HCT116 (cell line): ENCODE measurements around the gene MCEMP1. TPM values are rescaled to one million over a fixed set of nuclear protein-coding genes. Genes with fewer than 3 reads are reported as not detected.

ENCODE experiments used
- ATAC-seq: fragments of 200-7000 bp; cut with Tn5 transposase; 2 replicates; pipeline ENCODE4 v1.9.1; 2020; ENCODE audit warnings: mild to moderate bottlenecking, moderate library complexity
- BruUV-seq: library from RNA; stranded (reverse); fragments of 400-500 nt; replicated peaks from 2 replicates; lab custom pipeline; 2021; lab: Mats Ljungman, UMichigan
- CTCF ChIA-PET: fragments of 300-600 bp; sonication (Branson Sonifier 250); formaldehyde crosslinking; loops from one replicate; lab custom pipeline; 2021; ENCODE audit warnings: antibody characterized with exemption; lab: Charles Lee
- POLR2A ChIA-PET: fragments of 300-600, 350-600 bp; sonication (Branson Sonifier 250); formaldehyde crosslinking; loops from one replicate; lab custom pipeline; 2021; ENCODE audit warnings: antibody characterized with exemption; lab: Charles Lee
- RAD21 ChIA-PET, 2 experiments: fragments of 300-600 bp; sonication (Branson Sonifier 250); formaldehyde crosslinking; loops; one replicate each; lab custom pipeline; 2023; ENCODE audit warnings: low total read pairs in 2 of 2; ENCODE audit not compliant: uncharacterized antibody in 2 of 2, unreplicated experiment in 2 of 2, low non-redundant PET in 1 of 2; lab: Charles Lee
- DNase-seq: peaks from one replicate; pipeline ENCODE4 v3.0.0-alpha.2; 2010; ENCODE audit warnings: low read depth, low spot score
- H2AFZ ChIP-seq: fragments of 200-600 bp; shearing (Covaris generic), sonication (generic); 2 replicates; pipeline ENCODE4 v1.6.1; 2017; ENCODE audit warnings: low read depth, mixed run types, mixed read lengths, antibody characterized with exemption, low read length; ENCODE audit not compliant: poor library complexity, severe bottlenecking
- H3K27ac ChIP-seq: 2 replicates; pipeline ENCODE4 v1.5.1; 2012; ENCODE audit warnings: low read depth, low read length
- H3K27me3 ChIP-seq: fragments of 200-600 bp; sonication (generic); 2 replicates; pipeline ENCODE4 v1.6.1; 2016; ENCODE audit warnings: mixed run types, low read length, mixed read lengths; ENCODE audit not compliant: insufficient read depth
- H3K36me3 ChIP-seq, 2 experiments: fragments of 200-500 bp in 1 of 2; fragments of 200-600 bp in 1 of 2; sonication (Bioruptor generic) in 1 of 2; sonication (generic) in 1 of 2; 2 replicates each; pipeline versions ENCODE4 v1.5.1 to v1.6.1; 2014 to 2016; ENCODE audit warnings: low read length in 2 of 2, inconsistent platforms in 1 of 2, mixed read lengths in 1 of 2, mixed run types in 1 of 2; ENCODE audit not compliant: insufficient read depth in 2 of 2, control insufficient read depth in 1 of 2
- H3K4me1 ChIP-seq, 2 experiments: fragments of 200-600 bp in 1 of 2; sonication (generic) in 1 of 2; 2 replicates each; pipeline versions ENCODE4 v1.5.1 to v1.6.1; 2012 to 2017; ENCODE audit warnings: low read length in 2 of 2, inconsistent platforms in 1 of 2, mild to moderate bottlenecking in 1 of 2, mixed read lengths in 1 of 2, mixed run types in 1 of 2, moderate library complexity in 1 of 2; ENCODE audit not compliant: insufficient read depth in 2 of 2, control insufficient read depth in 1 of 2
- H3K4me2 ChIP-seq: fragments of 200-600 bp; sonication (generic); 2 replicates; pipeline ENCODE4 v1.6.1; 2017; ENCODE audit warnings: mixed run types, low read length, mixed read lengths
- H3K4me3 ChIP-seq, 2 experiments: fragments of 200-600 bp in 1 of 2; sonication (generic) in 1 of 2; replicated peaks in 1 of 2; 2 replicates each; pipeline ENCODE4 v1.5.1; 2011 to 2016; ENCODE audit warnings: low read length in 2 of 2, control low read depth in 1 of 2, low read depth in 1 of 2, mild to moderate bottlenecking in 1 of 2, mixed read lengths in 1 of 2, mixed run types in 1 of 2
- H3K79me2 ChIP-seq: fragments of 200-600 bp; sonication (generic); 2 replicates; pipeline ENCODE4 v1.6.1; 2017; ENCODE audit warnings: mild to moderate bottlenecking, mixed run types, low read length, moderate library complexity, mixed read lengths; ENCODE audit not compliant: insufficient read depth
- H3K9ac ChIP-seq: fragments of 200-600 bp; sonication (generic); 2 replicates; pipeline ENCODE4 v1.6.1; 2016; ENCODE audit warnings: low read length, mixed read lengths
- H3K9me2 ChIP-seq: fragments of 200-600 bp; sonication (generic), shearing (Covaris generic); 2 replicates; pipeline ENCODE4 v1.6.1; 2017; ENCODE audit warnings: mixed run types, mild to moderate bottlenecking, moderate library complexity; ENCODE audit not compliant: insufficient read depth
- H3K9me3 ChIP-seq, 2 experiments: fragments of 200-500 bp in 1 of 2; fragments of 200-600 bp in 1 of 2; sonication (Bioruptor generic) in 1 of 2; sonication (generic) in 1 of 2; 2 replicates each; pipeline ENCODE4 v1.6.1; 2014 to 2017; ENCODE audit warnings: low read length in 2 of 2, mixed read lengths in 2 of 2, inconsistent platforms in 1 of 2, low read depth in 1 of 2, mild to moderate bottlenecking in 1 of 2, mixed run types in 1 of 2, moderate library complexity in 1 of 2; ENCODE audit not compliant: control insufficient read depth in 1 of 2, insufficient read depth in 1 of 2
- H4K20me1 ChIP-seq: fragments of 200-600 bp; sonication (generic), shearing (Covaris generic); 2 replicates; pipeline ENCODE4 v1.6.1; 2017; ENCODE audit warnings: mixed run types, mild to moderate bottlenecking, moderate library complexity; ENCODE audit not compliant: insufficient read depth
- ATF3 ChIP-seq: IDR thresholded peaks from 2 replicates; pipeline ENCODE4 v1.6.1; 2012
- CBX3 ChIP-seq: IDR thresholded peaks from 2 replicates; pipeline ENCODE4 v1.6.1; 2012; ENCODE audit warnings: low read depth
- CEBPB ChIP-seq: IDR thresholded peaks from 2 replicates; pipeline ENCODE4 v1.6.1; 2012; ENCODE audit warnings: low read depth
- CTCF ChIP-seq, 3 experiments: fragments of 200-600 bp in 1 of 3; sonication (generic) in 1 of 3; IDR thresholded peaks in 2 of 3; conservative IDR thresholded peaks in 1 of 3; 2 replicates each; pipeline ENCODE4 v1.5.1; 2012 to 2017; ENCODE audit warnings: low read depth in 2 of 3, low read length in 2 of 3, antibody characterized with exemption in 1 of 3, borderline replicate concordance in 1 of 3, control low read depth in 1 of 3, mild to moderate bottlenecking in 1 of 3, mixed read lengths in 1 of 3, mixed run types in 1 of 3, moderate library complexity in 1 of 3; ENCODE audit not compliant: insufficient read depth in 1 of 3
- ELF1 ChIP-seq: IDR thresholded peaks from 2 replicates; pipeline ENCODE4 v1.6.1; 2012; ENCODE audit warnings: low read depth, borderline replicate concordance
- EZH2 ChIP-seq: fragments of 200-600 bp; sonication (generic); IDR thresholded peaks from 2 replicates; pipeline ENCODE4 v1.6.1; 2017; ENCODE audit warnings: antibody characterized with exemption, mixed run types
- FOSL1 ChIP-seq: IDR thresholded peaks from 2 replicates; pipeline ENCODE4 v1.6.1; 2012; ENCODE audit warnings: low read depth
- JUND ChIP-seq: IDR thresholded peaks from 2 replicates; pipeline ENCODE4 v1.6.1; 2012
- POLR2A ChIP-seq: IDR thresholded peaks from 2 replicates; pipeline ENCODE4 v1.7.0; 2011; ENCODE audit warnings: borderline replicate concordance; ENCODE audit not compliant: insufficient read depth, insufficient read length; ENCODE audit errors: extremely low read depth
- POLR2AphosphoS5 ChIP-seq: IDR thresholded peaks from 2 replicates; pipeline ENCODE4 v1.6.1; 2011; ENCODE audit warnings: mild to moderate bottlenecking, low read depth, low read length, moderate library complexity
- RAD21 ChIP-seq: IDR thresholded peaks from 2 replicates; pipeline ENCODE4 v1.6.1; 2012; ENCODE audit warnings: low read depth, mild to moderate bottlenecking
- REST ChIP-seq: IDR thresholded peaks from 2 replicates; pipeline ENCODE4 v1.6.1; 2012; ENCODE audit warnings: low read depth
- SIN3A ChIP-seq: IDR thresholded peaks from 2 replicates; pipeline ENCODE4 v1.6.1; 2012; ENCODE audit warnings: low read depth
- SP1 ChIP-seq: IDR thresholded peaks from 2 replicates; pipeline ENCODE4 v1.6.1; 2012; ENCODE audit warnings: low read depth
- SRF ChIP-seq: IDR thresholded peaks from 2 replicates; pipeline ENCODE4 v1.6.1; 2012; ENCODE audit warnings: low read depth
- TCF7L2 ChIP-seq: IDR thresholded peaks from 2 replicates; pipeline ENCODE4 v1.7.0; 2011; ENCODE audit warnings: borderline replicate concordance, inconsistent platforms; ENCODE audit not compliant: insufficient read depth, insufficient read length; ENCODE audit errors: extremely low read depth
- ZFX ChIP-seq: fragments of 450-650 bp; IDR thresholded peaks from 2 replicates; pipeline ENCODE4 v1.6.1; 2017
- ZNF274 ChIP-seq: fragments of 200-500 bp; sonication (Bioruptor generic); IDR thresholded peaks from 2 replicates; pipeline ENCODE4 v1.6.1; 2014; ENCODE audit warnings: mild to moderate bottlenecking, low read depth, low read length, inconsistent platforms
- intact Hi-C: fragments of 100-400 bp; cut with micrococcal nuclease; formaldehyde crosslinking; loops from 2 replicates; pipeline ENCODE4 v1.10.0; 2022
- total RNA-seq: library from RNA; stranded (reverse); gene quantifications from one replicate; pipeline ENCODE4 v1.2.1, GENCODE V29; 2021; ENCODE audit not compliant: unreplicated experiment
- TF ChIP-seq, protein P1 (sequence below): IDR thresholded peaks from 2 replicates; pipeline ENCODE4 v1.6.1; 2011; ENCODE audit warnings: mild to moderate bottlenecking, low read length, moderate library complexity; ENCODE audit not compliant: insufficient replicate concordance; ENCODE audit errors: extremely low read depth

The MCEMP1 gene
- total RNA-seq, 1 experiment from 2014 or later, result not detected

DNA sequence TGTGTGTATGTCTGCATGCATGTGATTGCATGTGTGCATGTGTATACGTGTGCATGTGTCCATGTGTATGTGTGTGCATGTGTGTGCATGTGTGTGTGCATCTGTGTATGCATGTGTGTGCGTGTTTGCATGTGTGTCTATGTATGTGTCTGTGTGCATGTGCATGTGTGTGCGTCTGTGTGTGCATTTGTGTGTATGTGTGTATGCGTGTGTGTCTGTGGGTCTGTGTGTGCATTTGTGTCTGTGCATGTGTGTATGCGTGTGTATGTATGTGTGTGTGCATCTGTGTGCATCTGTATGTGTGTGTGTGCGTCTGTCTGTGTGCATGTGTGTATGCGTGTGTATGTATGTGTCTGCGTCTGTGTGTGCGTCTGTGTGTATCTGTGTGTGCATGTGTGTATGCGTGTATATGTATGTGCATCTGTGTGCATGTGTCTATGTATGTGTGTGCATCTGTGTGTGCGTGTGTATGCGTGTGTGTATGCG, 37.0 kb upstream of the MCEMP1 start (continued):
- TF ChIP-seq, protein P1, sequence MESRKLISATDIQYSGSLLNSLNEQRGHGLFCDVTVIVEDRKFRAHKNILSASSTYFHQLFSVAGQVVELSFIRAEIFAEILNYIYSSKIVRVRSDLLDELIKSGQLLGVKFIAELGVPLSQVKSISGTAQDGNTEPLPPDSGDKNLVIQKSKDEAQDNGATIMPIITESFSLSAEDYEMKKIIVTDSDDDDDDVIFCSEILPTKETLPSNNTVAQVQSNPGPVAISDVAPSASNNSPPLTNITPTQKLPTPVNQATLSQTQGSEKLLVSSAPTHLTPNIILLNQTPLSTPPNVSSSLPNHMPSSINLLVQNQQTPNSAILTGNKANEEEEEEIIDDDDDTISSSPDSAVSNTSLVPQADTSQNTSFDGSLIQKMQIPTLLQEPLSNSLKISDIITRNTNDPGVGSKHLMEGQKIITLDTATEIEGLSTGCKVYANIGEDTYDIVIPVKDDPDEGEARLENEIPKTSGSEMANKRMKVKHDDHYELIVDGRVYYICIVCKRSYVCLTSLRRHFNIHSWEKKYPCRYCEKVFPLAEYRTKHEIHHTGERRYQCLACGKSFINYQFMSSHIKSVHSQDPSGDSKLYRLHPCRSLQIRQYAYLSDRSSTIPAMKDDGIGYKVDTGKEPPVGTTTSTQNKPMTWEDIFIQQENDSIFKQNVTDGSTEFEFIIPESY, result no peak
- TF ChIP-seq POLR2A (no peak), FOSL1 (no peak)

DNA sequence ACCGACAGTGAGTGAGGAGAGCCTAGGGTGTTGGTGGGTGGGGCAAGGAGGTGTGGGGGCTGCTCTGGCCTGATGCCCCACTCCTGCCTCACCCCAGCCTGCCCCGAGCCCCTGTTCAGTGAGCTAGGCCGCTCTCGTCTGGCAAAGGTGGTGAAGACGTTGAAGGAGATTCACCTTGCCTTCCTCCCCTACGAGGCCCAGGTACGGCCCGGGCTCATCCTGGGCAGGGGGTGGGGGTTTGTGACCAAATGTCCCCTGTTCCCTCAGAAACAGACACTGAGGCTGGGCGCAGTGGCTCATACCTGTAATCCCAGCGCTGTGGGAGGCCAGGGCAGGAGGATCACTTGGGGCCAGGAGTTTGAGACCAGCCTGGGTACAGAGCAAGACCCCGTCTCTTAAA, 36.1 kb upstream of the MCEMP1 start:
- BruUV-seq, result no TSS peak
- Histone ChIP-seq H3K36me3 (no peaks in the 10 kb centered on the region; a peak in 1 of 4 replicates), H4K20me1 (no peaks in the 10 kb centered on the region), H3K27me3 (no peaks in the 10 kb centered on the region)
- CTCF ChIA-PET, result interaction anchor here (1.0 to 1.1 kb wide), 3 partner anchors 11 to 159 kb away, joined by 3 to 7 read pairs (median 4); no protein-coding TSS in a partner anchor
- intact Hi-C loops, result no loop called here
- TF ChIP-seq POLR2AphosphoS5 (no peak), ZNF274 (no peak), SP1 (no peak), ELF1 (no peak), CEBPB (no peak), ZFX (no peak), SIN3A (no peak), CTCF (IDR thresholded peaks at IDR 0.05 in 2 of 3, conservative IDR thresholded peaks at IDR 0.05 in 1 of 3; ENCODE audit: borderline replicate concordance in 1 of 3, insufficient read depth in 1 of 3, low read depth in 2 of 3, low read length in 2 of 3) (no peak), RAD21 (no peak), EZH2 (no peak), FOSL1 (no peak), CBX3 (no peak), SRF (no peak), ATF3 (no peak), TCF7L2 (no peak), REST (no peak), JUND (no peak)
- TF ChIP-seq, all 23 proteins: peak for 0
- Histone ChIP-seq H3K4me3 (no peak overlapping the region), H3K27ac (no peak overlapping the region), H3K79me2 (peaks cover 17% of the 10 kb centered on the region), H3K9me2 (no peaks in the 10 kb centered on the region), H3K4me2 (no peak overlapping the region), H2AFZ (no peak overlapping the region), H3K9me3 (peaks cover 0 to 4% of the 10 kb centered on the region in 2 experiments; a peak in 1 of 4 replicates), H3K4me1 (peaks cover 8 to 27% of the 10 kb centered on the region in 2 experiments; a peak in 3 of 4 replicates), H3K9ac (no peak overlapping the region)
- no peak for ATAC-seq
- no peak for DNase-seq
- POLR2A ChIA-PET, result no interaction called here
- RAD21 ChIA-PET, result no interaction called here
